HG02840 (cell line): ENCODE results near the gene TNIP3.
"Not testable (repeated sequence)": the region's sequence is repeated elsewhere in the genome, so short reads cannot be mapped to it uniquely, and the experiment has no call there.

Source experiments
- ATAC-seq: cut with Tn5 transposase; IDR thresholded peaks from one replicate; pipeline ENCODE4 v1.9.1; 2021; ENCODE audit warnings: mild to moderate bottlenecking, moderate library complexity, moderate number of reproducible peaks; ENCODE audit not compliant: unreplicated experiment, low FRiP score

TNIP3 gene

DNA sequence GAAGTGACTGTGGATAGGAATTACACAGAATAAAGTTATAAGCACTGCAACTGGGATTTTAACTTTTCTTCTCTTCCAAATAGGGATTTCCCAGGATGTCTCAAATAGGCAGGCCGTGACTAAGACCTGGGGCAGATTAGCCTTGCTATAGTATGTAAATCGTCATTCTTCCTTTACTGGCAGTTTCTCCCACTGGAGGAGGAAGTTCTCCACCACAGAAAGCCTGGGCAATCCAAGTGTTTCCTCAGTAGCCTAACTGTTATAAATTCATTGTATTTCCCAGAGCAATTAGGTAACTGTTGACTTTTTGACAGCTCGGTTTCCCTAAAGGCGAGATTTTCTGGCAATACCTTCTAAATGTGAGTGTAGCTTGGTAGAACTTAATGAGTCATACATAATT, at the start of gene TNIP3:
Gene TNIP3 (minus strand): TSS at position 31 of the 400 bp plus-strand sequence. CDS start 196 bp downstream, outside the sequence.
- ATAC-seq: no peak

GRCh38 chr4:121212806-121213205, 48.7 kb upstream of the TNIP3 start:
- no peak for ATAC-seq

DNA sequence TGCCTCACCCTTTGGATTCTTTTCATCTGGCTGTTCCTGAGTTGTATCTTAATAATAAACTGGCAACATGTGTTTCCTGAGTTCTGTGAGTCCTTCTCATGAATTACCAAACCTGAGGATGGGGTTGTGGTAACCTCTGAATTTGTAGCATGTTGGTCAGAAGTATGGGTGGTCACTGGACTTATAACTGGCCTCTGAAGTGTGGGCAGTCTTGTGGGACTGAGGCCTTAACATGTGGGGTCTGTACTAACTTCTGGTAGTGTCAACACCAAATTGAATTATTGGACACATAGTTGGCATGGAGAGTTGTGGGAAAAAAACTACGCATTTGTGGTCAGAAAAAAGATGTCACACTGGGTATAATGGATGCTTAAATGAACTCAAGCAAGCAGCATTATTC, 45.0 kb upstream of the TNIP3 start:
- ATAC-seq: no peak

GRCh38 chr4:121208244-121209007, 44.3 kb upstream of the TNIP3 start:
- ATAC-seq: no peak

DNA sequence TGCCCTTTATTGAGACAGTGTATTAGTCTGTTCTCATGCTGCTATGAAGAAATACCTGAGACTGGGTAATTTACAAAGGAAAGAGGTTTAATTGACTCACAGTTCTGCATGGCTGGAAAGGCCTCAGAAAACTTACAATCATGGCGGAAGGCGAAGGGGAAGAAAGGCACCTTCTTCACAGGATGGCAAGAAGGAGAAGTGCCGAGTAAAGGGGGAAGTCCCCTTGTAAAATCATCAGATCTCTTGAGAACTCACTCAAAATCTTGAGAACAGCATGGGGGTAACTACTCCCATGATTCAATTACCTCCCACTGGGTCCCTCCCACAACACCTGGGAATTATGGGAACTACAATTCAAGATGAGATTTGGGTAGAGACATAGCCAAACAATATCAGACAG, 41.7 kb upstream of the TNIP3 start:
- ATAC-seq: not testable (repeated sequence)

DNA sequence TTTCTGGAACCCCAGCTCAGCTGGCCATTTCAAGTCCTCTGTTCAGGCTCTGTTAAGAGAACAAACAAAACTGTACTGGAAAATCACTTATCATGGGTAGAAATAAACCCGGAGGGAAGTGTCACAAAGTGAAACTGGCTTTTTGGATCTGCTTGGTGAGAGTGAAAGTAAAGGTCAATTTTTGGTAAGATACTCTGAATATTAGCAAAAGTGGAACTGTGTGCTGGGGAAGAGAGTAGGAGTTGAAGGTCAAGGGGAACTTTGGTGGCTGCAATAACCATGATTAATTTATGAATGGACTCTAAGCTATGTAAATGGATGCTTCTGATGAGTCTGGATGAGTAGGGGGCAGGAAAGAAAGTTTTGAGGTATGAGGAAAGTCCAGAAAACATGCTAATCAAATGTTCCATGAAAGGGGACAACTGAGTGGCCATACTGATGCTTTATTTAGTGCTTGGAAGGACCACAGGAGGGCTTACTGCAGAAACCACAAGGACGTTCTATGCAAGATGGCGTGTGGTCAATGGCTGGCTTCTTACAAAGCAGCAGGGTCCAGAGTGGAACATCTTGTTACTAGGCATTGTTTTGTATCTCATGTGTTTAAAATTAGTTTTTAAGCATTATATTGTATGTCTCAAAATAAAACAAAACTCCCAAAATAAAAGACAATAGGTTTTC, 36.8 kb upstream of the TNIP3 start:
- peak; percentile 60 for ATAC-seq

GRCh38 chr4:121199742-121200561, 35.8 kb upstream of the TNIP3 start:
- ATAC-seq: peak; percentile 68

GRCh38 chr4:121198251-121198650, 34.1 kb upstream of the TNIP3 start:
- ATAC-seq: no peak

- ATAC-seq: no peak
These were observed 31.5 kb upstream of the TNIP3 start for GRCh38 chr4:121195649-121196048.

DNA sequence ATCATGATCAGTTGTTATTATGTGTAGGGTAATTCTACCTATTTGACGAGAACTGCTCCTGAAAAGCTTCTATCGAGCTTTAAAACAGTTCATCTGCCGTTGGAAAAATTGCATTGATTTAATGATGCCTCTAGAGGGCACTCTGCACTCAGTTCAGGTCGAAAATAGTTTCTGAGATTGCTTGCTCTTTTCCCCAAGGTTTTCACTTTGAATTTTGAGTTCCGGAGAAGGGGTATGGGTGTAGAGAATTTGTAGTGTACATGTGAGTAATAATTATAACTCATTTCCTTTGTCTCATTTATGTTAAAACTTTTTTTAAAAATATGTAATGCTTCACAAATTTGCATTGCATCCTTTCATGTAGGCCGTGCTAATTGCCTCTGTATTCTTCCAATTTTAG, 28.4 kb upstream of the TNIP3 start:
- ATAC-seq: no peak

DNA sequence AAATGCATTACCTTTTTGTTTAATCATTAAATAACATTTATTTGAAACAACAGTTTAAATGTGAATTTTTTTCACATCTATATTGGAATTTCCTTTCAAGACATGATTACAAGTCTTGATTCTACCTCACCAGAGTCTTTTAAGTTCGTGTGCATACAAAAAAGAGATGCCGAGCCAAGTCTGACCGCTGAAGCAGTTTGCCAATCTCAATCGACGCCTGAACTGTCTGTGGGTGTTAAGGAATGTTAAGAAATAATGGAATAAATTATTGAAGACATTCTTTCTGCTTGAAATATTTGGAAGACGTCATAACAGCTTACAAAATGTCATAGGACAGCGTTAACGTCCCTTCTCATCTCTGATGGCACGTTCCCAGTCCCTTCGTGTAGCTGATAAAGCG, 27.9 kb upstream of the TNIP3 start:
- no peak for ATAC-seq

DNA sequence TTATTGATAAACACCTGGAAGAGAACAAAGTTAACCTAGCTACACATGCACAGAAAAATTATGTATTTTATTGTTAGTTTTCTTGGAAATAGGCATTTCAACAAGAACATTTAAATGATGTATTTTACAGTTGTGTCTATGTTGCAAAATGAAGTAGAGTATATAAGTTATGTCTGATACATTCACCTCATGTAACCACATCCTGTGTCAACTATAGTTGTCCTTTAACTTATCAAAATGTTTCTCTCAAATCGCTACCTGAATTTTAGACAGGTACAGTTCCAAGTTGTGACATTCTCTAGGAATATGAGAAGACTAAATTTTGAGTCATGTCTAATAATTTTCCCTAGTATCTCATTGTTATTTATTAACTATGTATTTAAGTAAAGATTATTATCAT, 27.2 kb upstream of the TNIP3 start:
- no peak for ATAC-seq

DNA sequence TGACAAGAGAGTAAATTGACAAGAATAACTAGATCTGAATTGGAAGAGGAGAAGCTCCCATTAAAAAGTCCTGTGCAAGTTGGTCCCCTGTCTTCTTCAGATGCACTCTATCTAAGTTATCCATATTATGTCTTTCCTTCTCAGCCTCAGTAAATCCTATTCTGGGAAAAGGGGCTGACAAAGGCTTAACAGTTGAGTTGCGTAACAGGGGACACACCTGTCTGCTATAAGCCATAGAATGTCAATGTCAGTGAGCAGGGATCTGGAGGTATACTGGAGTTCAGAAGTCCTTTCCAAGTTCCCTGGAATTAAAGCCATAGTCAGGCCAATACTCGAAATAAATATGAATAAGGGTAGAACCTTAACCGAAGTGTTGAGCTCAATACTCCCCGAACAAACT, 26.3 kb upstream of the TNIP3 start:
- ATAC-seq: no peak

- peak; percentile 90 for ATAC-seq
These were observed 25.4 kb upstream of the TNIP3 start for GRCh38 chr4:121189326-121190215.

GRCh38 chr4:121187206-121187605, 23.1 kb upstream of the TNIP3 start:
- ATAC-seq: no peak

- no peak for ATAC-seq
These were observed 21.8 kb upstream of the TNIP3 start for GRCh38 chr4:121185960-121186359.

DNA sequence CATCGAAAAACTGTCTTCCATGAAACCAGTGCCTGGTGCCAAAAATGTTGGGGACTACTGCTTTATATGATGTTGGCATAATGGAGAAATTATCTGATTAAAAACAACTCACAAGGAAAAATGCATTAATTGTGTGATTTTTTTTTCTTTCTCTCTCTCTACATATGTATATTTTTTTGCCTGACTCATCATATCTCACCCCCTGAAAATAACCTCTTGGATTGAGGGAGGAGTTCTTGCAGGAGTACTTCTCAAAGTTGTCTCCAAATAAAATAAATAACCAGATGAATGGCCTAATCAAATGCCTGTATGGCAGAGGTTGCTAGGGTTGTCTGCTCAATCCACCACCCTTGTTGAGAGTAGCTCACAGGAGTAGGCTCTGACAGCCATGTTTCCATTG, 19.9 kb upstream of the TNIP3 start:
- no peak for ATAC-seq

GRCh38 chr4:121183361-121183760, 19.2 kb upstream of the TNIP3 start:
- ATAC-seq: no peak

GRCh38 chr4:121182296-121182695, 18.2 kb upstream of the TNIP3 start:
- ATAC-seq: no peak

GRCh38 chr4:121181493-121181892, 17.4 kb upstream of the TNIP3 start:
- no peak for ATAC-seq
